Measurements from ENCODE around the gene PLXNA4.

DNA sequence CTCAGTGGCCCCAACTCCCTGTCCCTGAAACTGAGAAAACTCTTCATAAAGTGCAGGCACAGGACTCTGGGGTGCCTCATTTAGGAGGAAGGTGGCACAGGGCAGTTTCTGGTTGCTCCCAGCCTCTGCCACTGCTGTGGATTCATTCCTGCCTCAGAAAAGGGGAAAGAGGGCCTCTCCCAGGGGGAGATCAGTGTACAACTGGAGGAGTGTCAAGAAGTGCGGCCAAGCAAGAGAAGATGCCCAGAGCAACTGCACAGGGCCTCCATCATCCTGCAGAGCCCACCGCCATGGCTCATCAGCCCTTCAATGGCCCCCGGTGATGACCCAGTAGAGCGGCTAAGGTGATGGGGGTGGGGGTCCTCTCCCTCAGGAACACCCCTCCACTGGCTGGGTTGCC is 150.3 kb downstream of the PLXNA4 start:
- TF ChIP-seq SMC3 (IDR thresholded peaks at IDR 0.05) (no peak), NR3C1 (IDR thresholded peaks at IDR 0.05) (no peak), CEBPB (IDR thresholded peaks at IDR 0.05) (no peak), BHLHE40 (IDR thresholded peaks at IDR 0.05; ENCODE audit: low read depth, low read length) (no peak), CHD2 (IDR thresholded peaks at IDR 0.05; ENCODE audit: low read length, partially characterized antibody) (no peak), MAX (IDR thresholded peaks at IDR 0.05) (no peak), MYC (IDR thresholded peaks at IDR 0.05; ENCODE audit: borderline replicate concordance, low read length) (no peak), POLR2A (IDR thresholded peaks at IDR 0.05; ENCODE audit: low read length) (no peak)
- TF ChIP-seq, protein P1, sequence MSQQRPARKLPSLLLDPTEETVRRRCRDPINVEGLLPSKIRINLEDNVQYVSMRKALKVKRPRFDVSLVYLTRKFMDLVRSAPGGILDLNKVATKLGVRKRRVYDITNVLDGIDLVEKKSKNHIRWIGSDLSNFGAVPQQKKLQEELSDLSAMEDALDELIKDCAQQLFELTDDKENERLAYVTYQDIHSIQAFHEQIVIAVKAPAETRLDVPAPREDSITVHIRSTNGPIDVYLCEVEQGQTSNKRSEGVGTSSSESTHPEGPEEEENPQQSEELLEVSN (IDR thresholded peaks at IDR 0.05; ENCODE audit: borderline replicate concordance, low read depth), result no peak
- TF ChIP-seq, protein P2, sequence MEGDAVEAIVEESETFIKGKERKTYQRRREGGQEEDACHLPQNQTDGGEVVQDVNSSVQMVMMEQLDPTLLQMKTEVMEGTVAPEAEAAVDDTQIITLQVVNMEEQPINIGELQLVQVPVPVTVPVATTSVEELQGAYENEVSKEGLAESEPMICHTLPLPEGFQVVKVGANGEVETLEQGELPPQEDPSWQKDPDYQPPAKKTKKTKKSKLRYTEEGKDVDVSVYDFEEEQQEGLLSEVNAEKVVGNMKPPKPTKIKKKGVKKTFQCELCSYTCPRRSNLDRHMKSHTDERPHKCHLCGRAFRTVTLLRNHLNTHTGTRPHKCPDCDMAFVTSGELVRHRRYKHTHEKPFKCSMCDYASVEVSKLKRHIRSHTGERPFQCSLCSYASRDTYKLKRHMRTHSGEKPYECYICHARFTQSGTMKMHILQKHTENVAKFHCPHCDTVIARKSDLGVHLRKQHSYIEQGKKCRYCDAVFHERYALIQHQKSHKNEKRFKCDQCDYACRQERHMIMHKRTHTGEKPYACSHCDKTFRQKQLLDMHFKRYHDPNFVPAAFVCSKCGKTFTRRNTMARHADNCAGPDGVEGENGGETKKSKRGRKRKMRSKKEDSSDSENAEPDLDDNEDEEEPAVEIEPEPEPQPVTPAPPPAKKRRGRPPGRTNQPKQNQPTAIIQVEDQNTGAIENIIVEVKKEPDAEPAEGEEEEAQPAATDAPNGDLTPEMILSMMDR (IDR thresholded peaks at IDR 0.05), result no peak

Measured in A549 (cell line).